Ovary (tissue), 9 donors: ENCODE data around the gene CROCC2. TPM values are rescaled to one million over a fixed set of nuclear protein-coding genes. Genes with fewer than 3 reads are reported as not detected.

ENCODE experiments used
- DNase-seq, 5 donors: peaks; one replicate each; pipeline ENCODE4 v3.0.0-alpha.2; 2019 to 2020
- H3K27ac ChIP-seq, 2 donors: fragments of 200-600 bp; one replicate each; pipeline versions ENCODE4 v1.5.1 to v1.8.0; 2019 to 2022
- H3K27me3 ChIP-seq: fragments of 200-600 bp; one replicate; pipeline ENCODE4 v1.8.0; 2022
- H3K36me3 ChIP-seq: fragments of 200-600 bp; sonication (generic); one replicate; pipeline ENCODE4 v1.5.1; 2019
- H3K4me1 ChIP-seq: one replicate; pipeline ENCODE4 v1.8.1; 2013; ENCODE audit warnings: mild to moderate bottlenecking, moderate library complexity; ENCODE audit not compliant: insufficient read depth
- H3K4me3 ChIP-seq: fragments of 200-600 bp; sonication (generic); one replicate; pipeline ENCODE4 v1.5.1; 2017
- H3K9me3 ChIP-seq, 2 donors: fragments of 200-600 bp in 1 of 2; sonication (generic) in 1 of 2; one replicate each; pipeline versions ENCODE4 v1.5.1 to v1.8.1; 2013 to 2019; ENCODE audit warnings: mild to moderate bottlenecking in 1 of 2, moderate library complexity in 1 of 2
- EP300 ChIP-seq: sonication (generic); formaldehyde crosslinking; IDR thresholded peaks from one replicate; pipeline ENCODE4 v1.6.1; 2017; ENCODE audit warnings: antibody characterized with exemption
- POLR2A ChIP-seq: fragments of 450-650 bp; IDR thresholded peaks from one replicate; pipeline ENCODE4 v1.6.1; 2017; ENCODE audit warnings: antibody characterized with exemption, mild to moderate bottlenecking, moderate library complexity
- WGBS, 3 donors: extraction: QIAGEN DNeasy Blood & Tissue Kit in 1 of 3; methylation state at CpG; one replicate each; pipeline versions ENCODE4 v1.1.5 to v1.1.7; 2013 to 2017; 5-methylcytosine and 5-hydroxymethylcytosine counted together
- intact Hi-C, 4 donors: fragments of 100-400 bp; cut with DNase I; formaldehyde crosslinking; loops; one replicate each; pipeline versions ENCODE4 v1.11.0 to v1.15.1; 2022 to 2023
- polyA plus RNA-seq, 2 donors: library from polyadenylated mRNA; stranded (reverse); fragments of 200-250 nt in 1 of 2; fragments of 350-450 nt in 1 of 2; fragmentation: Illumina TruSeq in 1 of 2; extraction: RNeasy Lipid Tissue Mini Kit (QIAGEN cat#74804) in 1 of 2; gene quantifications; one replicate each; pipeline ENCODE4 v1.2.3, GENCODE V29; 2013 to 2014
- total RNA-seq, 7 donors: library from RNA; depleted of rRNA in 2 of 7; stranded (reverse); fragments of >200 nt in 2 of 7; fragmentation: NEBNext Ultra II Directional in 3 of 7; extraction: Animal tissue kit (Norgen Biotek cat#: 25700) in 3 of 7; gene quantifications; one replicate each; pipeline versions ENCODE4 v1.1.0 to v1.2.4, GENCODE V29; 2016 to 2023
- TF ChIP-seq, protein P1 (sequence below), 3 donors: fragments of 450-650 bp in 2 of 3; fragments of 200-600 bp in 1 of 3; IDR thresholded peaks; one replicate each; pipeline versions ENCODE4 v1.5.1 to v1.8.0; 2016 to 2022; ENCODE audit warnings: antibody characterized with exemption in 3 of 3, mild to moderate bottlenecking in 1 of 3
- donor health status: DM: no; HTN: no; CAD: no; lungs with moderate emphysema.
- donor health status: DM: no; HTN: no; CAD: no.
- donor health status: Bipolar disorder and iron deficiency.
- donor health status: DM: yes; HTN: yes; CAD: no.
- donor health status: DM: no; HTN: no; CAD: no.
- donor health status: DM: yes; HTN: yes; CAD: no.

The CROCC2 gene
- total and polyA plus RNA-seq, 9 donors, result 0.15 to 6.1 (median 1.5) TPM; not detected in 1

DNA sequence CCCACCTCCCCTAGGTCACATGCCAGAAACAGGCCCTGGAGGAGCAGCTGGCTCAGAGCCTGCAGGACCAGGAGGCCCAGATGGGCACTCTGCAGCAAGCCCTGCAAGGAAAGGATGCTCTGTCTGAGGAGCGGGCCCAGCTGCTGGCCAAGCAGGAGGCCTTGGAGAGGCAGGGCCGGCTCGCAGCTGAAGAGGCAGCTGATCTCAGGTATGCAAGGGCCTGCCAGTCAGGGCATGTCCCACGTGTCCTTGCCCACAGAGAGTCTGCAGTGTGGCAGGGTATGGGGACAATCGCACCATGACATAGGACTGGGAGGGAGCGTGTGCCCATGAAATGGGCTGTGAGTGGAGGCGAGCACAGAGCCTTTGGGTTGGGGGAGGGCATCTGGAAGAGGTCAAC lies 39.9 kb downstream of the CROCC2 start:
- Histone ChIP-seq H3K4me3 (no peak overlapping the region), H3K4me1 (no peaks in the 10 kb centered on the region), H3K27ac (no peak overlapping the region), H3K27me3 (no peaks in the 10 kb centered on the region), H3K9me3 (no peaks in the 10 kb centered on the region), H3K36me3 (no peaks in the 10 kb centered on the region)
- WGBS, 3 donors, result 91 to 94% (median 93%) methylated on average over 7 of the region's 7 CpGs
- intact Hi-C loops, result no loop called here
- DNase-seq, result peak in 2 of 5 donors; percentile 16 to 25
- no peak for TF ChIP-seq EP300
- TF ChIP-seq POLR2A, result no peak
- TF ChIP-seq, protein P1, sequence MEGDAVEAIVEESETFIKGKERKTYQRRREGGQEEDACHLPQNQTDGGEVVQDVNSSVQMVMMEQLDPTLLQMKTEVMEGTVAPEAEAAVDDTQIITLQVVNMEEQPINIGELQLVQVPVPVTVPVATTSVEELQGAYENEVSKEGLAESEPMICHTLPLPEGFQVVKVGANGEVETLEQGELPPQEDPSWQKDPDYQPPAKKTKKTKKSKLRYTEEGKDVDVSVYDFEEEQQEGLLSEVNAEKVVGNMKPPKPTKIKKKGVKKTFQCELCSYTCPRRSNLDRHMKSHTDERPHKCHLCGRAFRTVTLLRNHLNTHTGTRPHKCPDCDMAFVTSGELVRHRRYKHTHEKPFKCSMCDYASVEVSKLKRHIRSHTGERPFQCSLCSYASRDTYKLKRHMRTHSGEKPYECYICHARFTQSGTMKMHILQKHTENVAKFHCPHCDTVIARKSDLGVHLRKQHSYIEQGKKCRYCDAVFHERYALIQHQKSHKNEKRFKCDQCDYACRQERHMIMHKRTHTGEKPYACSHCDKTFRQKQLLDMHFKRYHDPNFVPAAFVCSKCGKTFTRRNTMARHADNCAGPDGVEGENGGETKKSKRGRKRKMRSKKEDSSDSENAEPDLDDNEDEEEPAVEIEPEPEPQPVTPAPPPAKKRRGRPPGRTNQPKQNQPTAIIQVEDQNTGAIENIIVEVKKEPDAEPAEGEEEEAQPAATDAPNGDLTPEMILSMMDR (IDR thresholded peaks at IDR 0.05), result no peak

DNA sequence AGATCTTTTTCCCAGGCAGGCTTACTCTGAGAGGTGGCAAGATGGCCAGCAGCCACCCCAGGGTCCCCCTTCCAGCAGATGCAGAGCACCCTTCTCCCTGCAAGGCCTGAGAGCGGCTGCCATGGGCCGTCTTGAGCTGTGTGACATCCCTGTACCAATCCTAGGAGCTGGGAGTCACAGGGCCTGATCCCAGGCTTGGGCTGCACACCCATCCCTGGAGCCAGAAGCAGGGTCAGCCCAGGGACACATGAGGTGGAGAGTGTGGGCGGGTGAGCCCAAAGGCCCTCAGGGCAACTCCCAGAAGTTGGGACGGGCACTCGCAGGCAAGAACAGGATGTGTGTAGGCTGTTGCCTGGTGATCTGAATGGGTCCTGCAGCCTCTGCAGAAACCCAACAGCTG lies 40.5 kb downstream of the CROCC2 start:
- TF ChIP-seq, protein P1 (IDR thresholded peaks at IDR 0.05), result no peak
- no peak for TF ChIP-seq EP300
- intact Hi-C loops, result no loop called here
- no peaks in the 10 kb centered on the region for H3K36me3 ChIP-seq
- no peak overlapping the region for H3K4me3 ChIP-seq
- H3K9me3 ChIP-seq, result no peaks in the 10 kb centered on the region
- 88 to 91% (median 91%) methylated on average over 5 of the region's 5 CpGs for WGBS, 3 donors
- no peak overlapping the region for H3K27ac ChIP-seq
- DNase-seq, result peak in 2 of 5 donors; percentile 2 to 19
- no peaks in the 10 kb centered on the region for H3K27me3 ChIP-seq
- no peaks in the 10 kb centered on the region for H3K4me1 ChIP-seq

DNA sequence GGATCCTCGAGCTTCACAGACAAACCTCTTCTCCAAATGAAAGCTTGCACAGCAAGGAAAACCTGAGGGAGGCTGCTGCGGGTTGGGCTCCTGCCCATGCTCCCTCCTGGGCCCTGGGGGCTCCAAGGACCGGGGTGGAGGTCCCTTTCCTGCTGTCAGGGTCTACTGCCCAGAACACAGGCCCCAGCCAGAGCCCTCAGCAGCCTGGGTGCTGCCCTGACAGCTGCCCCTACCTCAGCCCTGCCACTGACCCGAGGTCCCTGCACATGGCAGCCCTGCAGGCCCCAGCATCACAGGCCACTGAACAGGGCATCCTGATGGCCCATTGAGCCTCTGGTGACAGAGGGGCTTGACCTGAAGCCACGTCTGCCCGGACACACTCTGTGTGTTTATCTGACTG lies 41.0 kb downstream of the CROCC2 start:
- 92 to 93% (median 92%) methylated on average over 6 of the region's 6 CpGs for WGBS, 3 donors
- Histone ChIP-seq H3K9me3 (no peaks in the 10 kb centered on the region), H3K36me3 (no peaks in the 10 kb centered on the region), H3K4me1 (no peaks in the 10 kb centered on the region), H3K27ac (no peak overlapping the region), H3K4me3 (no peak overlapping the region), H3K27me3 (no peaks in the 10 kb centered on the region)
- intact Hi-C loops, result no loop called here
- DNase-seq, result no peak
- TF ChIP-seq, protein P1 (IDR thresholded peaks at IDR 0.05), result no peak
- TF ChIP-seq EP300, result no peak
- no peak for TF ChIP-seq POLR2A

DNA sequence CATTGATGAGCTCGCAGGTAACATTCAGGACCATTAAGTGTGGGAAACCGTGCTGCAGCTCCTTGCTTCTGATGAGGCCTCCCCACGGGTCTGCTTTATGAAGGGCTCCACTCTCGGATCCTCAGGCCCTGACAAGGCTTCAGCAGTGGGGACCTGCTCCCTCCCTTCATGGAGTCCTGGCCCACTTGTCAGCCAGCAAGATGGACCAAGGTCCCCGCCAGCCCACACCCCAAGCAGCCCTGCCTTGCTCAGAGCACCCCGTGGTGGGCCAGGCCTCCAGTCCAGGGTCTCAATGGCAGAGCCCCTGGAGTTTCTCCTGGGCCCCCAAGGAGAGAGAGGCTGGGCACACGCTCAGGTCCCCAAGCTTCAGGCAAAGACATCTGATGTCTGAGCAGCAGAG lies 41.5 kb downstream of the CROCC2 start:
- Histone ChIP-seq H3K27ac (no peak overlapping the region), H3K4me1 (no peaks in the 10 kb centered on the region), H3K4me3 (no peak overlapping the region), H3K9me3 (no peaks in the 10 kb centered on the region), H3K36me3 (no peaks in the 10 kb centered on the region), H3K27me3 (no peaks in the 10 kb centered on the region)
- peak in 1 of 5 donors; percentile 4 for DNase-seq
- 75 to 93% (median 91%) methylated on average over 7 of the region's 7 CpGs for WGBS, 3 donors
- TF ChIP-seq, protein P1 (IDR thresholded peaks at IDR 0.05), result no peak
- no peak for TF ChIP-seq POLR2A
- TF ChIP-seq EP300, result no peak
- intact Hi-C loops, result no loop called here
